Neuron (in vitro differentiated cells): ENCODE results near the gene VIPR2.

Experiments used
- H2AFZ ChIP-seq: one replicate; pipeline ENCODE4 v1.6.1; 2013; ENCODE audit warnings: low read depth, mild to moderate bottlenecking, inconsistent platforms, low read length, moderate library complexity
- H3K27me3 ChIP-seq: one replicate; pipeline ENCODE4 v1.6.1; 2013; ENCODE audit warnings: low read length; ENCODE audit not compliant: insufficient read depth
- H3K36me3 ChIP-seq: one replicate; pipeline ENCODE4 v1.6.1; 2013; ENCODE audit warnings: low read length; ENCODE audit not compliant: insufficient read depth
- H3K4me1 ChIP-seq: one replicate; pipeline ENCODE4 v1.6.1; 2013; ENCODE audit warnings: low read length; ENCODE audit not compliant: insufficient read depth
- H3K4me3 ChIP-seq: 2 replicates; pipeline ENCODE4 v1.5.1; 2013; ENCODE audit warnings: mild to moderate bottlenecking, low read length, moderate library complexity
- H3K9me3 ChIP-seq: one replicate; pipeline ENCODE4 v1.6.1; 2013; ENCODE audit warnings: low read length

The VIPR2 gene

GRCh38 chr7:159098811-159099655 lies 45.6 kb downstream of the VIPR2 start:
- Histone ChIP-seq H3K4me3 (no peak overlapping the region), H3K9me3 (no peaks in the 10 kb centered on the region), H3K4me1 (no peaks in the 10 kb centered on the region), H3K27me3 (peaks cover 5% of the 10 kb centered on the region), H2AFZ (no peak overlapping the region), H3K36me3 (no peaks in the 10 kb centered on the region)

- Histone ChIP-seq H3K36me3 (no peaks in the 10 kb centered on the region), H2AFZ (no peak overlapping the region), H3K9me3 (no peaks in the 10 kb centered on the region), H3K4me3 (no peak overlapping the region), H3K4me1 (no peaks in the 10 kb centered on the region), H3K27me3 (peaks cover 6% of the 10 kb centered on the region)
Measured at GRCh38 chr7:159098424-159098786, 46.3 kb downstream of the VIPR2 start.

GRCh38 chr7:159097661-159098423 lies 46.8 kb downstream of the VIPR2 start:
- H3K4me1 ChIP-seq, result no peaks in the 10 kb centered on the region
- no peaks in the 10 kb centered on the region for H3K9me3 ChIP-seq
- no peak overlapping the region for H3K4me3 ChIP-seq
- H2AFZ ChIP-seq, result no peak overlapping the region
- no peaks in the 10 kb centered on the region for H3K36me3 ChIP-seq
- peaks cover 6% of the 10 kb centered on the region for H3K27me3 ChIP-seq

- no peak overlapping the region for H2AFZ ChIP-seq
- peaks cover 6% of the 10 kb centered on the region for H3K27me3 ChIP-seq
Measured at GRCh38 chr7:159096736-159097581, 47.7 kb downstream of the VIPR2 start.

GRCh38 chr7:159095979-159096411 lies 48.7 kb downstream of the VIPR2 start:
- H3K9me3 ChIP-seq, result no peaks in the 10 kb centered on the region
- H3K4me3 ChIP-seq, result no peak overlapping the region

More at GRCh38 chr7:159096736-159097581, 47.7 kb downstream of the VIPR2 start:
- Histone ChIP-seq H3K4me1 (no peaks in the 10 kb centered on the region), H3K9me3 (no peaks in the 10 kb centered on the region), H3K36me3 (no peaks in the 10 kb centered on the region), H3K4me3 (no peak overlapping the region)

GRCh38 chr7:159094919-159095915 lies 49.5 kb downstream of the VIPR2 start:
- Histone ChIP-seq H3K4me1 (no peaks in the 10 kb centered on the region), H3K4me3 (no peak overlapping the region), H2AFZ (no peak overlapping the region), H3K36me3 (no peaks in the 10 kb centered on the region), H3K9me3 (no peaks in the 10 kb centered on the region), H3K27me3 (peaks cover 6% of the 10 kb centered on the region)

More at GRCh38 chr7:159095979-159096411, 48.7 kb downstream of the VIPR2 start:
- Histone ChIP-seq H2AFZ (no peak overlapping the region), H3K27me3 (peaks cover 6% of the 10 kb centered on the region), H3K36me3 (no peaks in the 10 kb centered on the region), H3K4me1 (no peaks in the 10 kb centered on the region)

GRCh38 chr7:159094023-159094740 lies 50.5 kb downstream of the VIPR2 start:
- Histone ChIP-seq H3K27me3 (peaks cover 6% of the 10 kb centered on the region), H3K4me1 (no peaks in the 10 kb centered on the region), H2AFZ (no peak overlapping the region), H3K9me3 (no peaks in the 10 kb centered on the region), H3K4me3 (no peak overlapping the region), H3K36me3 (no peaks in the 10 kb centered on the region)

GRCh38 chr7:159093351-159093971 lies 51.2 kb downstream of the VIPR2 start:
- no peaks in the 10 kb centered on the region for H3K4me1 ChIP-seq
- H3K27me3 ChIP-seq, result peaks cover 6% of the 10 kb centered on the region

GRCh38 chr7:159092701-159093121 lies 52.0 kb downstream of the VIPR2 start:
- no peaks in the 10 kb centered on the region for H3K4me1 ChIP-seq
- H2AFZ ChIP-seq, result no peak overlapping the region
- H3K36me3 ChIP-seq, result no peaks in the 10 kb centered on the region
- H3K27me3 ChIP-seq, result peaks cover 6% of the 10 kb centered on the region
- no peak overlapping the region for H3K4me3 ChIP-seq
- H3K9me3 ChIP-seq, result no peaks in the 10 kb centered on the region

More at GRCh38 chr7:159093351-159093971, 51.2 kb downstream of the VIPR2 start:
- Histone ChIP-seq H3K4me3 (no peak overlapping the region), H3K9me3 (no peaks in the 10 kb centered on the region), H2AFZ (no peak overlapping the region), H3K36me3 (no peaks in the 10 kb centered on the region)

GRCh38 chr7:159091480-159092475 lies 52.9 kb downstream of the VIPR2 start:
- H3K4me3 ChIP-seq, result no peak overlapping the region
- H3K4me1 ChIP-seq, result no peaks in the 10 kb centered on the region
- H2AFZ ChIP-seq, result no peak overlapping the region
- H3K27me3 ChIP-seq, result peaks cover 6% of the 10 kb centered on the region
- no peaks in the 10 kb centered on the region for H3K36me3 ChIP-seq
- no peaks in the 10 kb centered on the region for H3K9me3 ChIP-seq
